ENCODE results near the gene BRME1. TPM values are rescaled to one million over a fixed set of nuclear protein-coding genes. Genes with fewer than 3 reads are reported as not detected.

The BRME1 gene
- total and polyA plus RNA-seq, 2 of the 13 experiments (the other 11 are each of a cell fraction or from before 2014, with no cell fraction given), result 0.74 to 1.5 TPM

DNA sequence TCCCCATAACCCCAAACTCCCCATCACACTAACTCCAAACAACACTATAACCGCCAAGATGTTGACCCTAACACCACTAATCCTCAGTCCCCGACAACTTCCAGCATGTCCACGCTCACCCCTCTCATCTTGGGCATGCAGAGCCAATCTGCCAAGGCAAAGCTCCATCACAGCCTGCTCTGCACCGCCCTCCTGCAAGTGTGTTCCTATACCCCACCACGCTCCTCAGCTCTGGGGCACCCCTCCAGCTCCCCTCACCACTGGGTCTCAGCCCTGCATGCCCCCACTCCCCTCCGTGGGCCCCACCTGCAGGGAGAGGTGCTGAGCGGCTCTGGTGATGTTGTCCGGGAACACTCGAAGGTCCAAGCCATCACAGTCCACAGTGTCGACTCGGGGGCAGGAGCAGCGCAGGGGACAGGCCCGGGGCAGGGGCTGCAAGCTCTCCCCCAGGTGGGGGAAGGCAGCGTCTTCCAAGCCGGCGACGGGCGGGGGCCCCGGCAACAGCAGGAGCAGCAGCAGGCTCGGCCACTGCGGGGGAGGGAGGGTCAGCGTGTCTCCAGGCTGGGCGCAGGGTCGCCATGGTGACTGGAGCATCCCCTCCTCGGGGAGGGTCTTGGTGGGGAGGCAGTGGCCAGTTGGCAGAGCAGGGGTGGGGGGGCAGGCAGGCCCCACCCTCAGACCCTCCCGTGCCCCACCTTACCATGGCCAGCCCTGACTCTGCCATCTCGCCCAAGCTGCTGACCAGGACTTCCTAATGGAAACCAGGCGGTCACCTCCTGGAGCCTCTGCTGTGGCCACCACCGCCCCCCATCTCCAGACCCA, 31.8 kb upstream of the BRME1 start:
- Histone ChIP-seq H3K36me3 (replicated peaks in 1 of 2; ENCODE audit: control insufficient read depth in 1 of 2, insufficient read depth in 2 of 2, low read length in 2 of 2) (no peaks in the 10 kb centered on the region), H3K4me2 (ENCODE audit: low read depth, low read length) (peak overlapping the region; percentile 32), H3K27ac (ENCODE audit: extremely low read length, insufficient read depth, low read length) (no peak overlapping the region), H3K4me3 (replicated peaks in 1 of 3; ENCODE audit: insufficient read depth in 1 of 3, low read depth in 2 of 3, low read length in 3 of 3) (peak overlapping the region in 1 of 3 experiments; percentile 16; a peak in 1 of 6 replicates), H3K27me3 (ENCODE audit: control insufficient read depth in 1 of 2, insufficient read depth in 2 of 2, low read length in 2 of 2) (peaks cover 4 to 20% of the 10 kb centered on the region in 2 experiments; a peak in 3 of 5 replicates), H3K9ac (ENCODE audit: insufficient read depth, low read depth, low read length) (no peak overlapping the region), H4K20me1 (ENCODE audit: insufficient read depth, low read length) (no peaks in the 10 kb centered on the region), H3K9me3 (ENCODE audit: low read length) (no peaks in the 10 kb centered on the region), H2AFZ (ENCODE audit: low read length) (no peak overlapping the region), H3K79me2 (ENCODE audit: insufficient read depth, low read length) (no peaks in the 10 kb centered on the region), H3K4me1 (ENCODE audit: insufficient read depth, low read length) (peaks cover 12% of the 10 kb centered on the region)
- TF ChIP-seq ZSCAN25 (CRISPR knock-in tag; IDR thresholded peaks at IDR 0.05) (peak; percentile 69), NCOA2 (CRISPR knock-in tag; IDR thresholded peaks at IDR 0.05) (no peak), ISX (CRISPR knock-in tag; conservative IDR thresholded peaks at IDR 0.05) (no peak), ZNF546 (CRISPR knock-in tag; conservative IDR thresholded peaks at IDR 0.05) (no peak), NFIB (CRISPR knock-in tag; IDR thresholded peaks at IDR 0.05; ENCODE audit: borderline replicate concordance) (no peak), SIN3B (IDR thresholded peaks at IDR 0.05; ENCODE audit: low read length) (no peak), ZNF225 (CRISPR knock-in tag; IDR thresholded peaks at IDR 0.05) (0 out of 2 replicates have a peak, but pooled peaks have one; percentile 27), RXRB (CRISPR knock-in tag; IDR thresholded peaks at IDR 0.05; ENCODE audit: borderline replicate concordance) (no peak)
- TF ChIP-seq, protein P1, sequence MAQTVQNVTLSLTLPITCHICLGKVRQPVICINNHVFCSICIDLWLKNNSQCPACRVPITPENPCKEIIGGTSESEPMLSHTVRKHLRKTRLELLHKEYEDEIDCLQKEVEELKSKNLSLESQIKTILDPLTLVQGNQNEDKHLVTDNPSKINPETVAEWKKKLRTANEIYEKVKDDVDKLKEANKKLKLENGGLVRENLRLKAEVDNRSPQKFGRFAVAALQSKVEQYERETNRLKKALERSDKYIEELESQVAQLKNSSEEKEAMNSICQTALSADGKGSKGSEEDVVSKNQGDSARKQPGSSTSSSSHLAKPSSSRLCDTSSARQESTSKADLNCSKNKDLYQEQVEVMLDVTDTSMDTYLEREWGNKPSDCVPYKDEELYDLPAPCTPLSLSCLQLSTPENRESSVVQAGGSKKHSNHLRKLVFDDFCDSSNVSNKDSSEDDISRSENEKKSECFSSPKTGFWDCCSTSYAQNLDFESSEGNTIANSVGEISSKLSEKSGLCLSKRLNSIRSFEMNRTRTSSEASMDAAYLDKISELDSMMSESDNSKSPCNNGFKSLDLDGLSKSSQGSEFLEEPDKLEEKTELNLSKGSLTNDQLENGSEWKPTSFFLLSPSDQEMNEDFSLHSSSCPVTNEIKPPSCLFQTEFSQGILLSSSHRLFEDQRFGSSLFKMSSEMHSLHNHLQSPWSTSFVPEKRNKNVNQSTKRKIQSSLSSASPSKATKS (CRISPR knock-in tag; IDR thresholded peaks at IDR 0.05), result no peak
- TF ChIP-seq, protein P2, sequence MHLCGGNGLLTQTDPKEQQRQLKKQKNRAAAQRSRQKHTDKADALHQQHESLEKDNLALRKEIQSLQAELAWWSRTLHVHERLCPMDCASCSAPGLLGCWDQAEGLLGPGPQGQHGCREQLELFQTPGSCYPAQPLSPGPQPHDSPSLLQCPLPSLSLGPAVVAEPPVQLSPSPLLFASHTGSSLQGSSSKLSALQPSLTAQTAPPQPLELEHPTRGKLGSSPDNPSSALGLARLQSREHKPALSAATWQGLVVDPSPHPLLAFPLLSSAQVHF (CRISPR knock-in tag; IDR thresholded peaks at IDR 0.05), result no peak
- TF ChIP-seq, protein P3, sequence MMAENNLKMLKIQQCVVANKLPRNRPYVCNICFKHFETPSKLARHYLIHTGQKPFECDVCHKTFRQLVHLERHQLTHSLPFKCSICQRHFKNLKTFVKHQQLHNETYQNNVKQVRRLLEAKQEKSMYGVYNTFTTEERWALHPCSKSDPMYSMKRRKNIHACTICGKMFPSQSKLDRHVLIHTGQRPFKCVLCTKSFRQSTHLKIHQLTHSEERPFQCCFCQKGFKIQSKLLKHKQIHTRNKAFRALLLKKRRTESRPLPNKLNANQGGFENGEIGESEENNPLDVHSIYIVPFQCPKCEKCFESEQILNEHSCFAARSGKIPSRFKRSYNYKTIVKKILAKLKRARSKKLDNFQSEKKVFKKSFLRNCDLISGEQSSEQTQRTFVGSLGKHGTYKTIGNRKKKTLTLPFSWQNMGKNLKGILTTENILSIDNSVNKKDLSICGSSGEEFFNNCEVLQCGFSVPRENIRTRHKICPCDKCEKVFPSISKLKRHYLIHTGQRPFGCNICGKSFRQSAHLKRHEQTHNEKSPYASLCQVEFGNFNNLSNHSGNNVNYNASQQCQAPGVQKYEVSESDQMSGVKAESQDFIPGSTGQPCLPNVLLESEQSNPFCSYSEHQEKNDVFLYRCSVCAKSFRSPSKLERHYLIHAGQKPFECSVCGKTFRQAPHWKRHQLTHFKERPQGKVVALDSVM (CRISPR knock-in tag; IDR thresholded peaks at IDR 0.05), result no peak
- TF ChIP-seq, protein P4, sequence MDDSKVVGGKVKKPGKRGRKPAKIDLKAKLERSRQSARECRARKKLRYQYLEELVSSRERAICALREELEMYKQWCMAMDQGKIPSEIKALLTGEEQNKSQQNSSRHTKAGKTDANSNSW (CRISPR knock-in tag; IDR thresholded peaks at IDR 0.05; ENCODE audit: borderline replicate concordance), result no peak
- TF ChIP-seq, protein P5, sequence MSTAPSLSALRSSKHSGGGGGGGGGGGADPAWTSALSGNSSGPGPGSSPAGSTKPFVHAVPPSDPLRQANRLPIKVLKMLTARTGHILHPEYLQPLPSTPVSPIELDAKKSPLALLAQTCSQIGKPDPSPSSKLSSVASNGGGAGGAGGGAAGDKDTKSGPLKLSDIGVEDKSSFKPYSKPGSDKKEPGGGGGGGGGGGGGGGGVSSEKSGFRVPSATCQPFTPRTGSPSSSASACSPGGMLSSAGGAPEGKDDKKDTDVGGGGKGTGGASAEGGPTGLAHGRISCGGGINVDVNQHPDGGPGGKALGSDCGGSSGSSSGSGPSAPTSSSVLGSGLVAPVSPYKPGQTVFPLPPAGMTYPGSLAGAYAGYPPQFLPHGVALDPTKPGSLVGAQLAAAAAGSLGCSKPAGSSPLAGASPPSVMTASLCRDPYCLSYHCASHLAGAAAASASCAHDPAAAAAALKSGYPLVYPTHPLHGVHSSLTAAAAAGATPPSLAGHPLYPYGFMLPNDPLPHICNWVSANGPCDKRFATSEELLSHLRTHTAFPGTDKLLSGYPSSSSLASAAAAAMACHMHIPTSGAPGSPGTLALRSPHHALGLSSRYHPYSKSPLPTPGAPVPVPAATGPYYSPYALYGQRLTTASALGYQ (CRISPR knock-in tag; IDR thresholded peaks at IDR 0.05), result no peak
- no peak for FAIRE-seq
- 12% methylated on average over 8 of the region's 29 CpGs for WGBS (ENCODE audit: low lambda C conversion rate)
- no TSS peak for BruUV-seq (replicated peaks)
- in situ Hi-C loops (cut with HindIII; ENCODE audit: extremely low pct_ligation_motif_present, low pct_unique_long_range_greater_than_20kb), result no loop called here
- intact Hi-C loops (cut with micrococcal nuclease; ENCODE audit: unreplicated experiment), result no loop called here
- 0 out of 3 replicates have a peak, but pooled peaks have one; percentile 17 for ATAC-seq
- POLR2A ChIA-PET, result interaction anchor here (0.6 kb wide), 1 partner anchor 481 kb away, joined by 4 read pairs; no protein-coding TSS in a partner anchor
- CTCF ChIA-PET (ENCODE audit: low intra/inter-chr PET ratio, low total read pairs), result no interaction called here
- DNase-seq (ENCODE audit: low spot score), result no peak
